OCI-LY1 (cell line): ENCODE data around the gene LSM10.

Experiments used
- CTCF ChIP-seq: fragments of 200-600 bp; sonication (generic), shearing (Covaris generic); IDR thresholded peaks from 2 replicates; pipeline ENCODE4 v1.5.1; 2017; ENCODE audit warnings: mild to moderate bottlenecking, antibody characterized with exemption, low read length, moderate library complexity, mixed read lengths
- EZH2 ChIP-seq: fragments of 200-600 bp; sonication (generic), shearing (Covaris generic); IDR thresholded peaks from 2 replicates; pipeline ENCODE4 v1.8.0; 2017; ENCODE audit warnings: borderline replicate concordance, mixed run types, mild to moderate bottlenecking, antibody characterized with exemption, low read length, moderate library complexity, mixed read lengths

GRCh38 chr1:36396359-36396758 lies 1.3 kb downstream of the LSM10 start:
- TF ChIP-seq CTCF = no peak
- no peak for TF ChIP-seq EZH2
